GM12872 (cell line): ENCODE data around the gene VARS2.

Experiments used
- TF ChIP-seq, protein P1 (sequence below): IDR thresholded peaks from 3 replicates; pipeline ENCODE4 v1.5.1; 2011; ENCODE audit warnings: low read depth, mild to moderate bottlenecking, low read length, moderate library complexity; ENCODE audit not compliant: insufficient read depth

The VARS2 gene

DNA sequence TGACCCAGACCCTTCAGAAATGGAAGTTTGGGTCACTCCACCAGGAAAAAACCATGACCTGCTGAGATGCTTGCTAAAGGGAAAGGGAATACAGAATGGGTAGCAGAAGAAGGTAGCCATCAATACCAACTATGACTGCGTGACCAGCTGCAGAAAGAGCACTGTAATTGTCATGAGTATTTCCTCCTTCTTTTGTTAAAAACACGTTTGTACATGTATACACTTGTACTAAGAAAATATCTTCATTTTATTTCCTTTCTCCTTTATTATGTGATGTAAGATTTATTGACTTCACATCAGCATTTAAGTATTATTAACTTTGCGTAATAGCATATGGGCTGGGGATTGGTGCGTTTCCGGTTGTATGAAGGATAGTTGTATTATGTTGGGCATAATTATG, 56.9 kb downstream of the VARS2 start:
- TF ChIP-seq, protein P1, sequence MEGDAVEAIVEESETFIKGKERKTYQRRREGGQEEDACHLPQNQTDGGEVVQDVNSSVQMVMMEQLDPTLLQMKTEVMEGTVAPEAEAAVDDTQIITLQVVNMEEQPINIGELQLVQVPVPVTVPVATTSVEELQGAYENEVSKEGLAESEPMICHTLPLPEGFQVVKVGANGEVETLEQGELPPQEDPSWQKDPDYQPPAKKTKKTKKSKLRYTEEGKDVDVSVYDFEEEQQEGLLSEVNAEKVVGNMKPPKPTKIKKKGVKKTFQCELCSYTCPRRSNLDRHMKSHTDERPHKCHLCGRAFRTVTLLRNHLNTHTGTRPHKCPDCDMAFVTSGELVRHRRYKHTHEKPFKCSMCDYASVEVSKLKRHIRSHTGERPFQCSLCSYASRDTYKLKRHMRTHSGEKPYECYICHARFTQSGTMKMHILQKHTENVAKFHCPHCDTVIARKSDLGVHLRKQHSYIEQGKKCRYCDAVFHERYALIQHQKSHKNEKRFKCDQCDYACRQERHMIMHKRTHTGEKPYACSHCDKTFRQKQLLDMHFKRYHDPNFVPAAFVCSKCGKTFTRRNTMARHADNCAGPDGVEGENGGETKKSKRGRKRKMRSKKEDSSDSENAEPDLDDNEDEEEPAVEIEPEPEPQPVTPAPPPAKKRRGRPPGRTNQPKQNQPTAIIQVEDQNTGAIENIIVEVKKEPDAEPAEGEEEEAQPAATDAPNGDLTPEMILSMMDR: no peak

DNA sequence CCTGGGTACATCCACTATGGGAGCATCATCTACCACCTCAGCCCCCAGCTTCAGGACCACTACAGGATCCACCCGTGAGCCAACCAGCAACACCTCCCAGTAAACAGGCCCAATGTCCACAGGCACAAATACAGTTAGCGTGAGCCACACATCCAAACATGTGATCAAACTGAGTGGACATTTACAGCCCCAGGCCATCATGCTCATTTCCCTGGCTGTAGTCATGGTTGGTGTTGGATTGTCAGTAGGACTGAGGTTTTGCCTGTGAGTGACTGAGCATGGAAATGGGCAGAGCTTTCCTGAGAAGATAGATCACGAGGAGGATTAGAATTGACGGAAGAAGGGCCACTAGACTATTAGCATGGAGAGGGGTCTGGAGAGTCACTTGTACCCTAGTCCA, 58.8 kb downstream of the VARS2 start:
- TF ChIP-seq, protein P1: no peak

DNA sequence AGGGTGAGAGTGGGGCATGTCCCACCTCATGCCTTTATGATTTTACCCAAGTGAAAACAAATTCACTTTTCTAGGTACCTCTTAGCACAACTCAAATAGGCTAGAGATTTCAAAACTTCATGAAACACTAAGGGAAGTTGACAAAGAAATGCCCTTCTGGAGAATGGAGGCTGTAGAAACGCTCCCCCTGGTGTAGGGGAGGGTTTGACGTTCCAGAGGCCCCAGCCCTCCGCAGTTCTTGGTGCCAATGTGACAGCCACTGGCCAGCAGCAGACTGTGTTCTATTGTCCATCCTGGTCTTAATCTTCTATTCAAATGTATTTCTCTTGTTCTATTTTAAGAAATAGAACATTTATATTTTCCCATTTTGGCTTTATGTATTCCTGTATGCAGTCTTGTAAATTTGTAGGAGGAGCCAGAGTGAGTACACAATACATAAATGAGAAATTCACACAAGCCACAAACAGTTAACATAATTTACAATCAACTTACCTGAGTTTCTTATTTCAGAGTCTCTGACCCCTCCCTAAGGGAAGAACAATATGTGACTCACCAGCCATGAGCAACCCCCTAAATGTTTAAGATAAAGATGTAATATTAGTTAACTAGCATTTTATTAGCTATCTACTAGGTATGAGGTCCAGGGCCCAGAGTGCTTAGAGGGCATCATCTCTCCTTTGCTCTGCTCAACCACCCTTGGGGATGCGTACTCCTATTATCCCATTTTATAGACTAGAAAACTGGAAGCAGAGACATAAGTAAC, 60.6 kb downstream of the VARS2 start:
- TF ChIP-seq, protein P1: no peak
